Prostate gland (tissue), 2 donors: ENCODE results near the gene SHC2. TPM values are rescaled to one million over a fixed set of nuclear protein-coding genes. Genes with fewer than 3 reads are reported as not detected.

ENCODE experiments used
- DNase-seq: peaks from one replicate; pipeline ENCODE4 v3.0.0-alpha.2; 2019; ENCODE audit warnings: low spot score
- H3K27ac ChIP-seq, 2 donors: fragments of 200-600 bp; sonication (generic); 2 replicates each; pipeline ENCODE4 v1.5.1; 2017 to 2019
- H3K27me3 ChIP-seq: fragments of 200-600 bp; sonication (generic); replicated peaks from 2 replicates; pipeline ENCODE4 v1.5.1; 2019; ENCODE audit not compliant: insufficient read depth
- H3K36me3 ChIP-seq, 2 donors: fragments of 200-600 bp; sonication (generic); 1 replicate in 1 of 2; 2 replicates in 1 of 2; pipeline versions ENCODE4 v1.5.1 to v1.8.1; 2017 to 2019
- H3K4me1 ChIP-seq: fragments of 200-600 bp; sonication (generic); replicated peaks from 2 replicates; pipeline ENCODE4 v1.5.1; 2019
- H3K4me3 ChIP-seq, 2 donors: fragments of 200-600 bp; sonication (generic); 2 replicates each; pipeline ENCODE4 v1.5.1; 2017 to 2019
- H3K9me3 ChIP-seq: fragments of 200-600 bp; sonication (generic); 2 replicates; pipeline ENCODE4 v1.5.1; 2017
- POLR2A ChIP-seq: fragments of 450-650 bp; IDR thresholded peaks from one replicate; pipeline ENCODE4 v1.6.1; 2016; ENCODE audit warnings: antibody characterized with exemption, mild to moderate bottlenecking
- POLR2AphosphoS5 ChIP-seq: sonication (generic); formaldehyde crosslinking; IDR thresholded peaks from one replicate; pipeline ENCODE4 v1.6.1; 2017; ENCODE audit warnings: antibody characterized with exemption
- WGBS: methylation state at CpG from one replicate; pipeline ENCODE4 v1.1.5; 2018; 5-methylcytosine and 5-hydroxymethylcytosine counted together
- intact Hi-C: fragments of 100-400 bp; cut with DNase I; formaldehyde crosslinking; loops from one replicate; pipeline ENCODE4 v1.14.2; 2022
- total RNA-seq, 2 donors: library from RNA; depleted of rRNA; stranded (reverse); fragments of >200 nt; gene quantifications; one replicate each; pipeline ENCODE4 v1.1.0, GENCODE V29; 2016
- TF ChIP-seq, protein P1 (sequence below), 4 experiments: fragments of 200-600 bp in 2 of 4; fragments of 450-650 bp in 2 of 4; sonication (generic) in 2 of 4; IDR thresholded peaks; 1 replicate in 3 of 4; 2 replicates in 1 of 4; pipeline ENCODE4 v1.5.1; 2016 to 2019; ENCODE audit warnings: antibody characterized with exemption in 4 of 4, mild to moderate bottlenecking in 2 of 4, moderate library complexity in 2 of 4

The SHC2 gene
- total RNA-seq, 2 donors from 2014 or later, result 52.2 to 83.4 TPM

GRCh38 chr19:494171-495080, 33.6 kb upstream of the SHC2 start:
- no peak for DNase-seq
- Histone ChIP-seq H3K27ac (no peak overlapping the region), H3K4me3 (no peak overlapping the region), H3K9me3 (no peaks in the 10 kb centered on the region), H3K4me1 (no peaks in the 10 kb centered on the region), H3K36me3 (no peaks in the 10 kb centered on the region), H3K27me3 (peaks cover 10% of the 10 kb centered on the region)
- 45% methylated on average over 22 of the region's 22 CpGs for WGBS
- TF ChIP-seq POLR2A, result no peak
- TF ChIP-seq POLR2AphosphoS5, result no peak
- TF ChIP-seq, protein P1, sequence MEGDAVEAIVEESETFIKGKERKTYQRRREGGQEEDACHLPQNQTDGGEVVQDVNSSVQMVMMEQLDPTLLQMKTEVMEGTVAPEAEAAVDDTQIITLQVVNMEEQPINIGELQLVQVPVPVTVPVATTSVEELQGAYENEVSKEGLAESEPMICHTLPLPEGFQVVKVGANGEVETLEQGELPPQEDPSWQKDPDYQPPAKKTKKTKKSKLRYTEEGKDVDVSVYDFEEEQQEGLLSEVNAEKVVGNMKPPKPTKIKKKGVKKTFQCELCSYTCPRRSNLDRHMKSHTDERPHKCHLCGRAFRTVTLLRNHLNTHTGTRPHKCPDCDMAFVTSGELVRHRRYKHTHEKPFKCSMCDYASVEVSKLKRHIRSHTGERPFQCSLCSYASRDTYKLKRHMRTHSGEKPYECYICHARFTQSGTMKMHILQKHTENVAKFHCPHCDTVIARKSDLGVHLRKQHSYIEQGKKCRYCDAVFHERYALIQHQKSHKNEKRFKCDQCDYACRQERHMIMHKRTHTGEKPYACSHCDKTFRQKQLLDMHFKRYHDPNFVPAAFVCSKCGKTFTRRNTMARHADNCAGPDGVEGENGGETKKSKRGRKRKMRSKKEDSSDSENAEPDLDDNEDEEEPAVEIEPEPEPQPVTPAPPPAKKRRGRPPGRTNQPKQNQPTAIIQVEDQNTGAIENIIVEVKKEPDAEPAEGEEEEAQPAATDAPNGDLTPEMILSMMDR (IDR thresholded peaks at IDR 0.05), result no peak
- intact Hi-C loops, result no loop called here

DNA sequence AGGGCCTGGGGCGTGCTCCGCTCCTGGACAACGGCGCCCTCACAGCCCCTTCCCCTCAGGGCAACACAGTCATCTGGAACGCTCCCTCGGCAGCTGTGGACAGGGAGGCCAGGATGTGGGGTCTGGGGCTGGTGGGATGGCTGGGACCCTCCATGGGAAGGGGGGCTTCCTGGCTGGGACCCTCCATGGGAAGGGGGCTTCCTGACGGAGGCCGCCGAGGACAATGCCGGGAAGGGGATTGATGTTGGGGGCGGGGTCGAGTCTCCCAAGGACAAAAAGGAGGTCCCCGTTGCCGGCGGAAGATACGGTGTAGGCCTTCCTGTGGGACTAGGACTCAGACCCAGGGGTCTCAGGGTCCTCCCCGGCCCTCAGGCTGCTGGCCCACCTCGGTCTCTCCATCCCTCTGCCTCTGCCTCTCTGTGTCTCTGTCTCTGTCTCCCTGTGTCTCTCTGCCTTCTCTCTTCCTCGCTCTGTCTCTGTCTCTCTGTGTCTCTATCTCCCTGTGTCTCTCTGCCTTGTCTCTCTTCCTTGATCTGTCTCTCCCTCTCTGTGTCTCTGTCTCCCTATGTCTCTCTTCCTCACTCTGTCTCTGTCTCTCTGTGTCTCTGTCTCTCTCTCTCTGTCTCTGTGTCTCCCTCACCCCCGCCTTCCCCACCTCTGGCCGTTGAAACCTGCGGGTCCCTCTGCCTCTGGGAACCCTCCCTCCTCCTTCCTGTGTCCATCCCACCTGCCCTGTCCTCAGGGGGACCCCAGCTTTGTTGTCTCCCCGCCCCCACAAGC, 32.7 kb upstream of the SHC2 start:
- TF ChIP-seq POLR2AphosphoS5 (no peak), POLR2A (no peak)
- TF ChIP-seq, protein P1 (IDR thresholded peaks at IDR 0.05), result no peak
- 71% methylated on average over 23 of the region's 23 CpGs for WGBS
- intact Hi-C loops, result no loop called here

DNA sequence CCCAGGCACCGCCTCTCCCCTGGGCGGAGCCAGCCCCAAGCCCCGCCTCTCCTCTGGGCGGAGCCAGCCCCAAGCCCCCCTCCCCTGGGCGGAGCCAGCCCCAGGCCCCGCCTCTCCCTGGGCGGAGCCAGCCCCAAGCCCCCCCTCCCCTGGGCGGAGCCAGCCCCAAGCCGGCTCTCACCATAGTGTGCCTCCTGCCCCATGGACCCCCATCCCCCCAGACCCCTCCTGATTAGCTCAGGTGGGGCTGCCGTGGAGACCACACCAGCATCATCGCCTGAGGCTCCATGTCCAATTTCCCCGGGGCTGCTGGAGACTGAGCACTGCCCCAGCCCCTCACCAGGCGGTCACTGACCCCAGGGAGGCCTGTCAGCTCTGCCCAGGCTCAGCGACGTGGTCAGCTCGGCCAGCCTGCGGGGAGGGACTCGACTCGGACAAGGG, 31.3 kb upstream of the SHC2 start:
- no peaks in the 10 kb centered on the region for H3K9me3 ChIP-seq
- no peaks in the 10 kb centered on the region for H3K4me1 ChIP-seq
- H3K36me3 ChIP-seq, result no peaks in the 10 kb centered on the region
- no peak overlapping the region for H3K4me3 ChIP-seq
- no peaks in the 10 kb centered on the region for H3K27me3 ChIP-seq
- WGBS, result 78% methylated on average over 12 of the region's 19 CpGs
- no peak for DNase-seq
- H3K27ac ChIP-seq, result no peak overlapping the region
- intact Hi-C loops, result no loop called here
- TF ChIP-seq POLR2A, result no peak
- TF ChIP-seq POLR2AphosphoS5, result no peak
- TF ChIP-seq, protein P1 (IDR thresholded peaks at IDR 0.05), result no peak

More for the DNA sequence above, 32.7 kb upstream of the SHC2 start:
- no peaks in the 10 kb centered on the region for H3K36me3 ChIP-seq
- no peaks in the 10 kb centered on the region for H3K9me3 ChIP-seq
- H3K27me3 ChIP-seq, result peaks cover 5% of the 10 kb centered on the region
- DNase-seq, result no peak
- H3K27ac ChIP-seq, result no peak overlapping the region
- H3K4me1 ChIP-seq, result no peaks in the 10 kb centered on the region
- H3K4me3 ChIP-seq, result no peak overlapping the region

DNA sequence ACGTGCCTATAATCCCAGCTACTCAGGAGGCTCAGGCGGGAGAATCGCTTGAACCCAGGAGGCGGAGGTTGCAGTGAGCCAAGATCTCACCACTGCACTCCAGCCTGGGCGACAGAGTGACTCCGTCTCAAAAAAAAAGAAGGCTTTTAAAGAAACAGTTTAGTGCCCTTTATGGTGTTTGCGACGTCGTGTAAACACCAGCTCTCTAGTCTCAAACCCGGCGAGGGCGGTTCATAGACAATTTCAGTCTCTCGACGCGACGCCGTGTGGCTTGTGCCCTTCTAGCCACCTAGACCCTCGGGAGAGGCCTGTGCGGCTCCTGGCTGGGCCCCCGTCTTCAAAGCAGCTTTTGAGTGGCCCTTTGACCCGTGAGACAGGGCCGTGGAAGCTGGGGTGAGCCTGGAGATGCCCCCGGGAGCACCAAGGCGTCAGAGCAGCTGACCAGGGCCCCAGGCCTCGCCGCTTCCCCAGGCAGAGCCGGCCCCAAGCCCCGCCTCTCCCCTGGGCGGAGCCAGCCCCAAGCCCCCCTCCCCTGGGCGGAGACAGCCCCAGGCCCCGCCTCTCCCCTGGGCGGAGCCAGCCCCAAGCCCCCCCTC, 30.4 kb upstream of the SHC2 start:
- no peaks in the 10 kb centered on the region for H3K9me3 ChIP-seq
- WGBS, result 61% methylated on average over 30 of the region's 32 CpGs

More for the DNA sequence above, 30.4 kb upstream of the SHC2 start:
- no peak overlapping the region for H3K27ac ChIP-seq
- TF ChIP-seq POLR2A (no peak), POLR2AphosphoS5 (no peak)
- TF ChIP-seq, protein P1 (IDR thresholded peaks at IDR 0.05), result no peak
- H3K4me1 ChIP-seq, result peaks cover 1% of the 10 kb centered on the region
- no peaks in the 10 kb centered on the region for H3K36me3 ChIP-seq
- H3K4me3 ChIP-seq, result no peak overlapping the region
- DNase-seq, result no peak
- intact Hi-C loops, result no loop called here
- no peaks in the 10 kb centered on the region for H3K27me3 ChIP-seq
